ENCODE results near the gene DRAXIN.

Gene DRAXIN

GRCh38 chr1:11774753-11775152 is 83.2 kb downstream of the DRAXIN start:
- TF ChIP-seq CTCF (IDR thresholded peaks at IDR 0.05; ENCODE audit: unreplicated experiment in 3 of 3) = no peak
- Mint-ChIP-seq H3K9me3 (no peaks in the 10 kb centered on the region), H3K4me1 (no peaks in the 10 kb centered on the region), H3K36me3 (ENCODE audit: low read depth) (no peaks in the 10 kb centered on the region), H3K27me3 (ENCODE audit: low read depth) (peaks cover 8% of the 10 kb centered on the region), H3K27ac (no peak overlapping the region), H3K4me3 (no peak overlapping the region)
